CD14-positive monocyte (primary cell): ENCODE results near the gene POLR1F. TPM values are rescaled to one million over a fixed set of nuclear protein-coding genes. Genes with fewer than 3 reads are reported as not detected.

Experiments
- DNase-seq, 3 donors: peaks; one replicate each; pipeline ENCODE4 v3.0.0-alpha.2; 2011 to 2022
- H2AFZ ChIP-seq: 2 replicates; pipeline ENCODE4 v1.6.0; 2012; ENCODE audit warnings: mild to moderate bottlenecking, low read depth, low read length, inconsistent platforms; ENCODE audit not compliant: insufficient read depth, poor library complexity, severe bottlenecking
- H3K27ac ChIP-seq, 2 donors: 1 replicate in 1 of 2; 2 replicates in 1 of 2; pipeline ENCODE4 v1.5.1; 2012 to 2013; ENCODE audit warnings: low read length in 2 of 2, control low read depth in 1 of 2, inconsistent platforms in 1 of 2, low read depth in 1 of 2, mild to moderate bottlenecking in 1 of 2
- H3K27me3 ChIP-seq, 2 donors: one replicate each; pipeline versions ENCODE4 v1.6.0 to v1.6.1; 2011 to 2013; ENCODE audit warnings: low read length in 2 of 2; ENCODE audit not compliant: control insufficient read depth in 2 of 2, insufficient read depth in 2 of 2
- H3K36me3 ChIP-seq, 2 donors: replicated peaks in 1 of 2; 1 replicate in 1 of 2; 2 replicates in 1 of 2; pipeline versions ENCODE4 v1.5.1 to v1.6.1; 2012 to 2013; ENCODE audit warnings: low read length in 2 of 2, control low read depth in 1 of 2, inconsistent platforms in 1 of 2, mild to moderate bottlenecking in 1 of 2; ENCODE audit not compliant: insufficient read depth in 2 of 2, control insufficient read depth in 1 of 2
- H3K4me1 ChIP-seq, 2 donors: 1 replicate in 1 of 2; 2 replicates in 1 of 2; pipeline versions ENCODE4 v1.5.1 to v1.6.1; 2012 to 2013; ENCODE audit warnings: low read length in 2 of 2, control low read depth in 1 of 2, inconsistent platforms in 1 of 2, mild to moderate bottlenecking in 1 of 2, moderate library complexity in 1 of 2; ENCODE audit not compliant: insufficient read depth in 2 of 2, control insufficient read depth in 1 of 2
- H3K4me2 ChIP-seq: replicated peaks from 2 replicates; pipeline ENCODE3; 2012; ENCODE audit warnings: low read length, moderate library complexity, mild to moderate bottlenecking; ENCODE audit not compliant: poor library complexity, severe bottlenecking; ENCODE audit errors: extremely low read depth
- H3K4me3 ChIP-seq, 3 experiments: fragments of 200-600 bp in 1 of 3; sonication (generic) in 1 of 3; replicated peaks in 1 of 3; 1 replicate in 2 of 3; 2 replicates in 1 of 3; pipeline ENCODE4 v1.5.1; 2011 to 2013; ENCODE audit warnings: low read length in 3 of 3, mild to moderate bottlenecking in 3 of 3, control low read depth in 2 of 3, low read depth in 2 of 3, inconsistent platforms in 1 of 3, moderate library complexity in 1 of 3
- H3K79me2 ChIP-seq: 2 replicates; pipeline ENCODE4 v1.6.0; 2012; ENCODE audit warnings: mild to moderate bottlenecking, control low read depth, inconsistent platforms, low read length, moderate library complexity; ENCODE audit not compliant: insufficient read depth
- H3K9ac ChIP-seq: 2 replicates; pipeline ENCODE4 v1.6.0; 2017; ENCODE audit warnings: low read length, mild to moderate bottlenecking; ENCODE audit not compliant: insufficient read depth, poor library complexity, severe bottlenecking
- H3K9me3 ChIP-seq, 2 donors: replicated peaks in 1 of 2; 1 replicate in 1 of 2; 2 replicates in 1 of 2; pipeline versions ENCODE4 v1.5.1 to v1.6.1; 2012 to 2013; ENCODE audit warnings: low read length in 2 of 2, control low read depth in 1 of 2; ENCODE audit not compliant: control insufficient read depth in 1 of 2, insufficient read depth in 1 of 2
- H4K20me1 ChIP-seq: 2 replicates; pipeline ENCODE4 v1.6.0; 2012; ENCODE audit warnings: mild to moderate bottlenecking, low read length, control low read depth, moderate library complexity; ENCODE audit not compliant: insufficient read depth
- H3K27ac Mint-ChIP-seq, 7 donors: one replicate each; pipeline ENCODE4 v1.8.0; 2020; ENCODE audit warnings: mild to moderate bottlenecking in 7 of 7, mixed read lengths in 7 of 7, moderate library complexity in 6 of 7, inconsistent platforms in 2 of 7
- H3K27me3 Mint-ChIP-seq, 3 donors: one replicate each; pipeline ENCODE4 v1.8.0; 2021 to 2022; ENCODE audit warnings: low read depth in 3 of 3, mild to moderate bottlenecking in 3 of 3, mixed read lengths in 3 of 3, moderate library complexity in 3 of 3, inconsistent platforms in 1 of 3
- H3K36me3 Mint-ChIP-seq, 2 donors: one replicate each; pipeline ENCODE4 v1.8.0; 2020; ENCODE audit warnings: mixed read lengths in 2 of 2, inconsistent platforms in 1 of 2, mild to moderate bottlenecking in 1 of 2
- H3K4me1 Mint-ChIP-seq: one replicate; pipeline ENCODE4 v1.8.0; 2020; ENCODE audit warnings: mild to moderate bottlenecking, mixed read lengths
- H3K4me3 Mint-ChIP-seq, 2 donors: one replicate each; pipeline ENCODE4 v1.8.0; 2020; ENCODE audit warnings: mild to moderate bottlenecking in 2 of 2, mixed read lengths in 2 of 2, moderate library complexity in 1 of 2
- H3K9me3 Mint-ChIP-seq, 7 donors: one replicate each; pipeline ENCODE4 v1.8.0; 2020 to 2022; ENCODE audit warnings: mixed read lengths in 7 of 7, mild to moderate bottlenecking in 6 of 7, moderate library complexity in 6 of 7, inconsistent platforms in 2 of 7
- CTCF ChIP-seq: fragments of 200-600 bp; IDR thresholded peaks from one replicate; pipeline ENCODE4 v1.8.0; 2022; ENCODE audit warnings: antibody characterized with exemption, mild to moderate bottlenecking
- WGBS: methylation state at CpG from one replicate; pipeline ENCODE4 v1.1.5; 2013; ENCODE audit warnings: missing lambda C conversion rate; ENCODE audit not compliant: insufficient coverage; 5-methylcytosine and 5-hydroxymethylcytosine counted together
- intact Hi-C, 2 donors: fragments of 100-400 bp; cut with micrococcal nuclease; formaldehyde crosslinking; loops; one replicate each; pipeline versions ENCODE4 v1.15.0 to v1.15.1; 2023
- polyA plus RNA-seq, 3 donors: library from polyadenylated mRNA; depleted of rRNA in 1 of 3; unstranded in 2 of 3; stranded (reverse) in 1 of 3; fragments of 300-500 nt in 2 of 3; fragments of >200 nt in 1 of 3; fragmentation: Illumina TruSeq in 2 of 3; gene quantifications; 1 replicate in 2 of 3; 2 replicates in 1 of 3; pipeline ENCODE4 v1.2.3, GENCODE V29; 2012 to 2021

Gene POLR1F
- polyA plus RNA-seq, 3 donors: 11.7 to 17.9 (median 12.4) TPM

GRCh38 chr7:19752020-19752419, 43.2 kb upstream of the POLR1F start:
- H3K9me3 ChIP-seq: no peaks in the 10 kb centered on the region
- H3K27me3 ChIP-seq: no peaks in the 10 kb centered on the region
- no peaks in the 10 kb centered on the region for H3K79me2 ChIP-seq
- no peaks in the 10 kb centered on the region for H3K36me3 Mint-ChIP-seq
- no peak overlapping the region for H3K27ac ChIP-seq
- H2AFZ ChIP-seq: no peak overlapping the region
- no peak overlapping the region for H3K9ac ChIP-seq
- H3K4me1 ChIP-seq: no peaks in the 10 kb centered on the region
- 100% methylated on average over 1 of the region's 3 CpGs for WGBS
- intact Hi-C loops: loop anchor here in 1 of 2 donors (10.0 kb wide), 1 partner anchor 843 kb away; no protein-coding TSS in a partner anchor
- no peaks in the 10 kb centered on the region for H3K27me3 Mint-ChIP-seq
- no peak overlapping the region for H3K27ac Mint-ChIP-seq
- H3K9me3 Mint-ChIP-seq: no peaks in the 10 kb centered on the region
- no peak overlapping the region for H3K4me3 ChIP-seq
- no peaks in the 10 kb centered on the region for H3K4me1 Mint-ChIP-seq
- no peaks in the 10 kb centered on the region for H4K20me1 ChIP-seq
- no peak for TF ChIP-seq CTCF
- no peak overlapping the region for H3K4me2 ChIP-seq
- H3K4me3 Mint-ChIP-seq: no peak overlapping the region
- no peaks in the 10 kb centered on the region for H3K36me3 ChIP-seq
- no peak for DNase-seq

GRCh38 chr7:19749658-19750057, 40.8 kb upstream of the POLR1F start:
- no peak overlapping the region for H3K4me3 ChIP-seq
- H3K27ac ChIP-seq: no peak overlapping the region
- H3K4me2 ChIP-seq: no peak overlapping the region
- H2AFZ ChIP-seq: no peak overlapping the region
- TF ChIP-seq CTCF: no peak
- no peaks in the 10 kb centered on the region for H3K27me3 ChIP-seq
- WGBS: 92% methylated on average over 3 of the region's 4 CpGs
- no peaks in the 10 kb centered on the region for H3K4me1 ChIP-seq
- no peak overlapping the region for H3K9ac ChIP-seq
- no peak for DNase-seq
- no peaks in the 10 kb centered on the region for H3K4me1 Mint-ChIP-seq
- H4K20me1 ChIP-seq: no peaks in the 10 kb centered on the region
- no peak overlapping the region for H3K4me3 Mint-ChIP-seq
- peak overlapping the region in 1 of 7 donors; percentile 12 for H3K27ac Mint-ChIP-seq
- no peaks in the 10 kb centered on the region for H3K9me3 ChIP-seq
- peaks cover 0 to 5% (median 0%) of the 10 kb centered on the region in 3 donors for H3K27me3 Mint-ChIP-seq
- H3K79me2 ChIP-seq: no peaks in the 10 kb centered on the region
- intact Hi-C loops: loop anchor here (5.0 to 10.0 kb wide), 2 partner anchors 845 to 848 kb away; no protein-coding TSS in a partner anchor
- no peaks in the 10 kb centered on the region for H3K36me3 Mint-ChIP-seq
- H3K9me3 Mint-ChIP-seq: no peaks in the 10 kb centered on the region
- H3K36me3 ChIP-seq: no peaks in the 10 kb centered on the region
